Posterior cingulate gyrus (tissue), 11 donors: ENCODE results near the gene PDC.
"Not testable (repeated sequence)": the region's sequence is repeated elsewhere in the genome, so short reads cannot be mapped to it uniquely, and the experiment has no call there.

Source experiments
- DNase-seq, 10 donors: peaks; one replicate each; pipeline versions ENCODE4 v3.0.0 to v3.0.0-alpha.2; 2020 to 2021; ENCODE audit warnings: mixed read lengths in 3 of 10
- intact Hi-C: fragments of 100-400 bp; cut with DNase I; formaldehyde crosslinking; loops from one replicate; pipeline ENCODE4 v1.15.1; 2023

PDC gene

DNA sequence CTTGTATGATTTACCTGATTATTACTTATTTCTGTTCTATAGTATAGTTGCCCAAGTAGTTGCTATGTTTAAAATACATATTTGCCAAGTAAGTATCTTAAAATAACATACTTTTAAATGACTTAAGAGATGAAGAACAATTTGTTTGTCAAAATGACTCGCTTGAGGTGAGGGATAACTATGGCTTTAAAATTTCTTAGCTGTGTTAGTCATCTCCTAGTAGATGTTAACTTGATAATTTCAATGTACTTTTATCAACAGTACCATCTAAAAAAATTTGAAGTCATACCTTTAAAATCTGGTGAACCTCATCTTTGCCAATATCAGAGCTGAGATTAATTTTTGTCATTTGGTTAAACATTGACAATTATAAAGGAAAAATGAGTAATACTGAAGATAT lies 47.6 kb downstream of the PDC start:
- intact Hi-C loops: no loop called here
- no peak for DNase-seq

DNA sequence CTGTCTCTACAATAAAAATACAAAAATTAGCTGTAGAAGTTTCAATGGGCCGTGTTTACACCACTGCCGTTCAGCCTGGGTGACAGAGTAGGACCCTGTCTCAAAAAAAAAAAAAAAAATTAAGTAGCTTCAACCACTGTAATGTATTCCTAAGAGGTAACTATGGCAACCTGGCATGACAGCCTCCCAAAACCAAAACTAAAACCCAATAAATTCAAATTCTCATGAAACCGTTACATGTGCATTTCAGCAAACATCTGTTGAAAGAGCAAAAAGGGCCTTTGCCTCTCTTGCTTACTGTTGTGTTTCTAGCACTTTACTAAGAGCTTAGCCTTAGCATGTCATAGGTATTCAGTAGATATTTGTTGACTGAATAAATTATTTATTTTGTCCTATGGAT lies 51.8 kb downstream of the PDC start:
- intact Hi-C loops: no loop called here
- DNase-seq: no peak

DNA sequence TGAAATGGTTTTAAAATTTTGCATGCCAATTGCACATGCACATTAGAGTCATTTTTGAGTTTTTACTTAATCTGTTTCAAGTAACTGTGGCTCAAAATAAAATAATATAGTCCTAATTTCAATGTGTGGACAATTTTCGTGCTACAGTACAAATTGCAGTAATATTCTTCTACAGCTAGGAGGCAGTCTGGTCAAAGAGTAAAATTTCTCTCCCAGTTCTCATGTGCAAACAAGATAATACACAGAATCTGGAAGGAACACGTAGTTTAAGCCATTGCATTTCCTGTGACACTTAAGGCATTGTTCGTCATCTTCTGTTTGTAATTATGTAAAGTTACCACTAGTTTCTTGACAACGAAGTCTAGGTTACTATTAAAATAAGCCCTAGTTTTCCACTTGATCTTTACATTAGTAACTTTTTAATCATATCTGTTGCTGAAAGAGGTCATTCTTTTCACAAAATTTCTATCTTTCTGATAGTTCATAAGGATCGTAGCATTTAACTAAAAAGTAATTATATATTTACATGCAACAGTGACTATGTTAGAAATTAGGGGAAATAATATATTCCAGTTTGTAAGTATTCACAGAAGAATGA lies 56.4 kb downstream of the PDC start:
- intact Hi-C loops: no loop called here

DNA sequence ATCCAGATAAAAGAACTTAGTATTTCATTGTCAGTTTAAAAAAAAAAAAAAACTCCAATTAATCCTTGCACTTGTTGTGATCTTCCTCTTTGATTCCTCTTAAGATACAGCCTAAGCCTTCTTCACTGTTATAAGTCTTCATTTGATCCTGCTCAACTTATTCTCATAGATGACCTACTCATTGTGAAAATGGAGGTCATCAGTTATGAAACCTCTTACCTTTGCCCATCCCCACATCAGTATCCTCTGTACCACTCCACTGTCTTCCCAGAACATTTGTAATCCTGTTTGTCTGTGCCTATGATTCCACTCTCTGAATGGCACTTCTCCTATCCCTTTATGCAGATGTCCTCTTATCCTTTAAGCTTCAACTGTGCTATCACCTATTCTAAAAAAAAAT lies 57.3 kb downstream of the PDC start:
- no peak for DNase-seq
- intact Hi-C loops: no loop called here

More for the DNA sequence above, 56.4 kb downstream of the PDC start:
- DNase-seq: no peak

DNA sequence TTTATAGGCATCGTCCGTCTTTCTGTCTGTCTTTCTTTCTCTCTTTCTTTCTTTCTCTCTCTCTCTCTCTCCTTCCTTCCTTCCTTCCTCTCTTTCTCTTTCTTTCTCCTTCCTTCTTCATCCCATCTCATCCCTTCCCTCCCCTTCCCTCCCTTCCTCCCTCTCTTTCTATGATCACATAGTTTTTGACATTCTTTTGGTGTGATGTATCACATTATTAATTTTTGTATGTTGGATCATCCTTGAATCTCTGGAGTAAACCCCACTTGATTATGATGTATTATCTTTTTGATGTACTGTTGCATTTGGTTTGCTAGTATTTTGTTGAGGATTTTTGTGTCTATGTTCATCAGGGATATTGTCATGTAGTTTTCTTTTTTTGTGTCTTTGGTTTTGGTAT lies 59.5 kb downstream of the PDC start:
- intact Hi-C loops, DNase-seq: not testable (repeated sequence)
